Measurements from ENCODE around the gene SUSD1.

DNA sequence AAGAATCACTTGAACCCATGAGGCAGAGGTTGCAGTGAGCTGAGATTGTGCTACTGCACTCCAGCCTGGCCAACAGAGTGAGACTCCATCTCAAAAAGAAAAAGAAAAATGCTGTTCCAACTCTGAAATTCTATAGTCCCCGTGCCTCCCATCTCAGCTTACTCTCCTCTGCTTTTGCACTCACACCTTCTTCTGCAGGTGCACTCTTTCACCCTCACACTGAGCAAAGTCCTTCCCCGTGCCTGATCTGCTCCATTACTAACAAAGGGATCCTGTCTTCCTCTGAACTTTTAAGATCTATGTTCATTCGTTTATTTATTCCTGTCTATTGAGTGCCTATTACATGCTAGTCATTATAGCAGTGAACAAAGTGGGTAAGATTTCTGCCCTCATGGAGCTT, 47.8 kb downstream of the SUSD1 start:
- TF ChIP-seq POLR2AphosphoS5 (IDR thresholded peaks at IDR 0.05; ENCODE audit: borderline replicate concordance, low read depth, low read length) = no peak
- no peak for TF ChIP-seq EZH2 (IDR thresholded peaks at IDR 0.05)
- no peak for TF ChIP-seq FOXP2 (optimal IDR thresholded peaks at IDR 0.05; ENCODE audit: control extremely low read depth, extremely low read length, insufficient read depth)
